GM18909 (cell line): ENCODE measurements around the gene OR5H14.
"Not testable (repeated sequence)": the region's sequence is repeated elsewhere in the genome, so short reads cannot be mapped to it uniquely, and the experiment has no call there.

Source experiments
- ATAC-seq: cut with Tn5 transposase; IDR thresholded peaks from one replicate; pipeline ENCODE4 v1.9.1; 2021; ENCODE audit warnings: mild to moderate bottlenecking; ENCODE audit not compliant: unreplicated experiment, poor library complexity

OR5H14 gene

DNA sequence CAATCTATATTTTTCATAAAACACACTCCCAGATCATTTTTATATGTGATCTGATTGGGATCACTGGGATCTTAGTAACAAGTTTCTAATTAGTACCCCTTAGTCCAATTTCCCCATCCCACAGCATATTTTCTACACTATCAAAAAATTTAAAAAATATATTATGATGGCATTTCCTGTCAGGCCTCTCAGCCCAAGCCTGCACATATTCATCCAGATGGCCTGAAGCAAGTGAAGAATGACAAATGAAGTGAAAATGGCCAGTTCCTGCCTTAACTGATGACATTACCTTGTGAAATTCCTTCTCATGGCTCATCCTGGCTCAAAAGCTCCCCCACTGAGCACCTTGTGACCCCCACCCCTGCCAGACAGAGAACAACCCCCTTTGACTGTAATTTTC is 43.6 kb downstream of the OR5H14 start:
- ATAC-seq, result not testable (repeated sequence)

DNA sequence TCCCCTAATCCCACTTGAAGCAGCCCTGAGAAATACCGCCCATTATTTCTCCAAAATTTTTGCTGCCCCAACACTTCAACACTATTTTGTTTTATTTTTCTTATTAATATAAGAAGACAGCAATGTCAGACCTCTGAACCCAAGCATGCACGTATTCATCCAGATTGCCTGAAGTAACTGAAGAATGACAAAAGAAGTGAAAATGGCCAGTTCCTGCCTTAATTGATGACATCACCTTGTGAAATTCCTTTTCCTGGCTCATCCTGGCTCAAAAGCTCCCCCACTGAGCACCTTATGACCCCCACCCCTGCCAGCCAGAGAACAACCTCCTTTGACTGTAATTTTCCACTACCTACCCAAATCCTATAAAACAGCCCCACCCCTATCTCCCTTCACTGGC is 49.0 kb downstream of the OR5H14 start:
- ATAC-seq, result not testable (repeated sequence)

DNA sequence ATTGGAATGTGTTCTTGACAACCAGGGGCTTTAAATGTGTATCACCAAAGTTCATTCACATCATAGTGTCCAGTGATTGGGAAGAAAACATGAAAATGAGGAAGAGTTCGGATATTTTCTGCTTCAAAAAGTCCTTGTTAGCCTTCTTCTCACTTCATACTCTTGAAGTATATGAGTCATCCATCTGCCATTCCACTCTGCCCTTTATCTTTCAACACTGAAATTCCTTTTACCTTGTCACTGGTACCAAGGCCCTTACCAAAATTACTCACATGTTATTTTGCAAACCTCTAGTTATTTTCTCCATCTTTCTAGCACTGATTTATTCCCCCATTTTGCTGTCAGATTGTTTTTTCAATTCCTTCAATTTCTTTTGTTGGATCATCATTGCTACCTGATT is 51.7 kb downstream of the OR5H14 start:
- no peak for ATAC-seq
